HG03469 (cell line): ENCODE measurements around the gene POLR1B.
"Not testable (repeated sequence)": the region's sequence is repeated elsewhere in the genome, so short reads cannot be mapped to it uniquely, and the experiment has no call there.

Experiments used
- ATAC-seq: cut with Tn5 transposase; IDR thresholded peaks from one replicate; pipeline ENCODE4 v1.9.1; 2021; ENCODE audit warnings: mild to moderate bottlenecking, moderate library complexity, moderate number of reproducible peaks; ENCODE audit not compliant: unreplicated experiment

POLR1B gene

DNA sequence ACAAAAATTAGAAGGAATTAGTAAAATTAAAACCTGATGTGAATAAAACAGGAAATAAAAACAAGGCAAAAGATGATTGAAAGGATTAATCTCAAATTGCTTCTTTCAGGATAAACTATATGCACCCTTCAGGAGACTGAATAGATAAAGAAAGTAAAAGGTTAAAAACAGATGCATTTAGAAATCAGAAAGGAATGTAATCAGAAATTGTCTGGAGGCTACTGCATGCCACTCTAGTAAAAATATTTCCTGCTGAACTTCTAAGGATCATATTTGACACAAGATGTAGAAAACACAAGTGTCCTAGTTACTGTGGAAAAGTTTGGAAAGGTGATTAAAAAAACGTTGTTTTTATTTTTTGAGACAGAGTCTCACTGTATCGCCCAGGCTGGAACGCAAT, 58.4 kb downstream of the POLR1B start:
- ATAC-seq, result no peak

DNA sequence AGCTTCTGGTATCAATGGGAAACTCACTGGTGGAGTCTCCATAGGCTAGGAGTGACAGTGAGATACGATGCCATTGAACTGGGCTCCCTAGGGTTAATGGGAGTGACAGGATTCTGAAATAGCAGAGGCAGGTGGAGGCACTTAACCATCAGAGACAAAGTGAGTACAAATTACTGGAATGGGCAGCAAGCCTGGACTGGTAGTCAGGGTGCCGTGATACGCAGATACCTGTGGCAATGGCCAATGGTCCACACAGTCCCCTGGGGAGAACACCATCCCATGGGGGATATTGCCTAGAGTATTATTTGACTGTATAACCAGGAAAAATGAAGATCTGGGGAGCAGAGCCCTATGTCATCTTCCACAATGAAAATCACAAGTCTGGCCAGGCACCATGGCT, 59.5 kb downstream of the POLR1B start:
- ATAC-seq, result no peak

DNA sequence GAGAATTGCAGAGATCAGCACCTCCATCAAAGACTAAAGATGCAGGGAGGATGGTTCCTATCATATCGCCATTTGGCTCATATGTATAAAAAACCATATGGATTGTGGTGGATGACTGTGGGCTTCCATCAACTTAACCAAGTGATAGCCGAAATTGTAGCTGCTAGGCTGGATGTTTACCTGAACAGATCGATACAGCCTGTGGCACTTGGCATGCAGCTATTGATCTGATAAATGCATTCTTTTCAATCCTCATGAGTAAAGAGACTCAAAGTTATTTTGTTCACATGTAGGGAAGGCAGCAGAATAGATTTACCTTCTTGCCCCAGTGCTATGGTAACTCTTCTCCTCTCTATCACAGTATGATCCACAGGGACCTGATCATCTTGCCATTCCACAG, 60.7 kb downstream of the POLR1B start:
- no peak for ATAC-seq

DNA sequence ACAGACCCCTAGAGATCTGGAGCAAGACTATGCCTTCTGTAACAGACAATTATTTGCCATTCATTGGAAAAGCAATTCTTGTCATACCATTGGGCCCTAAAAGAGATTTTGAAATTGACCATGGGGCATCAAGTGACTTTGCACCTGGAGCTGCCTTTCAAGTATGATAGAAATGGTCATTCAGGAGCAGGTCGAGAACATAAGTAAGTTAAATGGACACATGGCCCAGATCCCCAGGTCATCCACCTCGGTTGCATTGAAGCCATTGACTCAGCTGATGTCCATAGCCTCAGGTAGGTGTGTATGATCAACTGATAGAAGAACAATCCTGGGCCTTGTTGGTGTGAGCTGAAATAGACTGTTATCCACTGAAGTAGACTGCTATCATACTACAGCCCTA, 61.5 kb downstream of the POLR1B start:
- ATAC-seq, result no peak

DNA sequence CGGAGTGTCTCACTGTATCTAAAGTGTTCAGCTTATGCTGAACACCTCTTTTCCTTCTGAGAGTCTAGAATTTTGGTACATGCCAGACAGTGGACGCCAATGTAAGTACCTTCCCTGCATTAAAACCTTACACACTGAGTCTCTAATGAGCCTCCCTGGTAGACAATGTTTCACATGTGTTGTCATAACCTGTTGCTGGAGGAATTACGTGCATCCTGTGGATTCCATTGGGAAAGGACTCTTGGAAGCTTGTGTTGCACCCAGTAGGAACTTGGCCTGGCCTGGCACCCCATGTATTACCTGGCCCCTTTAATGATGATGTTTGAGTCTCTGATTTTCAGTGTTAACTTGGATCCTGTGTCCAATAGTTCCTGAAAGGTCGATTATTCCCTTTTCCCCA, 62.7 kb downstream of the POLR1B start:
- no peak for ATAC-seq

DNA sequence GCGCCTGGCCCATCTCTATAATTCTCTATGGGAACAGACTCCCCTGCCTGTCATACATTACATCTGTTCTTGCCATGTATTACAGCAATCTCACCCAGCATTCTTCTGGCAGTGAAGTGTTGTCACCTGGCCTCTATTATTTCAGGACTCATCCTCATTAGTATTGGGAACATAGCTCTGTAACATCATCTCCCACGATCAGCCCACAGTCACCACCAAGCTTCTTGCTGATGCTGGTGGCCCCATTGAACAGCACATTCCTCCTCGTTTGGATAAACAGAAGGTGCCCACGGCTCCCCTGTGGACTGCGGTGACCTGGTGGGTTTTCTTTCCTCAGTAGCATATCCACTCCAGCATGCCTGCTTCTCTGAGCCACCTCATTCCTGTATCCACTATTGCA, 63.7 kb downstream of the POLR1B start:
- ATAC-seq, result no peak

DNA sequence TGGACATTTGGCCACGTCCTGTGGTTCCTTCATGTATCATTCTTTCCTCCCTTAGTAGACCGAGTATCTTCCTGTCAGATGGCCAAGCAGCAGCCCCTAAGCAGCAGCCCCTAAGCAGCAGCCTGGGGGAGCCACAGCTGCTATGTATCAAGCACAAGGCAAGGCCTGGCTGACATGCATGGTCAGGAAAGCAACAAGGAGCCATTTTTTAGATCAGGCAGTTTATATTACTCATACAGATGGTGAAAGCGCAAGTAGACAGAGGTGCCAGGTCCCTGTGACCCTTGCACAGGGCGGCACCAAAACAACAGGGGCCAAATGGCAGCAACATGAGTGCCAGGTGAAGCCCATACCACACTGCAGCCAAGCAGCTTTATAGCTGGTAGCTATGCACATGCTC, 64.3 kb downstream of the POLR1B start:
- ATAC-seq, result no peak

DNA sequence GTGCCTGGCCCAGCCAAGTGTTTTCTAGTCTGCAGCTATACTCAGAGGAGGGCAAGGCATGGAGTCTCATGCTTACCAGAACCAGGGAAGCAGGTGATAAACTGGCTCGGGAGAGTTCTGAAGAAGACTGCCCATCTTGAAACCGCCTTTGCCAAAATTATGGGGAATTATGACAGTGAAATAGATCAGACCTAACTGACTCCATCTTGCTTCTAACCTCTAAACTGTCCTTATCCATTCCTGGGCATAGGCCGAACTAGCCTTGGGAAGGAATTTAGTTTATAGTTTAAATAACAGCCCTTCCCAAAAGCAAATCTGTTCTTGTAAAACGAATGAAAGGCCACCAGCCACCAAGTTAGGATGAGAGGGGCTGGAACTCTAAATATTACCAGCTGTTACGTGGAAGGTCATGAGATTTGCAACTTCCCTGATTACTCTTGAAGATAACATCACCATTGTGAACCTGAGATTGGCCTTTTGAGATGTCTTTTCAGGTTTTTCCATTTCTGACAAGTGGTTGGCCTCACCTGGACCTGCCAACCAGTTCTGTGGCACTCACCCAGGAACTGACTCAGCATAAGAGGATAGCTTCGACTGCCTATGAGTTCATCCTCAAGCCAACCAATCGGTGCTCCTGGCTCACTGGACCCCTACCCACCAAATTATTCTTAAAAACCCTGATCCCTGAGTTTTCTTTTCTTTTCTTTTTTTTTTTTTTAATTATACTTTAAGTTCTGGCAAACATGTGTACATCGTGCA, 65.6 kb downstream of the POLR1B start:
- ATAC-seq, result no peak

DNA sequence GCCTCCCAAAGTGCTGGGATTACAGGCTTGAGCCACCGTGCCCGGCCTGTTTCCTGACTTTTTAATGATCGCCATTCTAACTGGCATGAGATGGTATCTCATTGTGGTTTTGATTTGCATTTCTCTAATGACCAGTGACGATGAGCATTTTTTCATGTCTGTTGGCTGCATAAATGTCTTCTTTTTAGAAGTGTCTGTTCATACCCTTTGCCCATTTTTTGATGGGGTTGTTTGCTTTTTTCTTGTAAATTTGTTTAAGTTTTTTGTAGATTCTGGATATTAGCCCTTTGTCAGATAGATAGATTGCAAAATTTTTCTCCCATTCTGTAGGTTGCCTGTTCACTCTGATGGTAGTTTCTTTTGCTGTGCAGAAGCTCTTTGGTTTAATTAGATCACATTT, 67.1 kb downstream of the POLR1B start:
- ATAC-seq, result not testable (repeated sequence)

DNA sequence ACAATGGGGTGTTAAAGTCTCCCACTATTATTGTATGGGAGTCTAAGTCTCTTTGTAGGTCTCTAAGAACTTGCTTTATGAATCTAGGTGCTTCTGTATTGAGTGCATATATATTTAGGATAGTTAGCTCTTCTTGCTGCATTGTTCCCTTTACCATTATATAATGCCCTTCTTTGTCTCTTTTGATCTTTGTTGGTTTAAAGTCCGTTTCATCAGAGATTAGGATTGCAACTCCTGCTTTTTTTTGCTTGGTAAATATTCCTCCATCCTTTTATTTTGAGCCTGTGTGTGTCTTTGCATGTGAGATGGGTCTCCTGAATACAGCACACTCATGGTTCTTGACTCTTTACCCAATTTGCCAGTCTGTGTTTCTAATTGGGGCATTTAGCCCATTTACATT, 70.0 kb downstream of the POLR1B start:
- not testable (repeated sequence) for ATAC-seq

DNA sequence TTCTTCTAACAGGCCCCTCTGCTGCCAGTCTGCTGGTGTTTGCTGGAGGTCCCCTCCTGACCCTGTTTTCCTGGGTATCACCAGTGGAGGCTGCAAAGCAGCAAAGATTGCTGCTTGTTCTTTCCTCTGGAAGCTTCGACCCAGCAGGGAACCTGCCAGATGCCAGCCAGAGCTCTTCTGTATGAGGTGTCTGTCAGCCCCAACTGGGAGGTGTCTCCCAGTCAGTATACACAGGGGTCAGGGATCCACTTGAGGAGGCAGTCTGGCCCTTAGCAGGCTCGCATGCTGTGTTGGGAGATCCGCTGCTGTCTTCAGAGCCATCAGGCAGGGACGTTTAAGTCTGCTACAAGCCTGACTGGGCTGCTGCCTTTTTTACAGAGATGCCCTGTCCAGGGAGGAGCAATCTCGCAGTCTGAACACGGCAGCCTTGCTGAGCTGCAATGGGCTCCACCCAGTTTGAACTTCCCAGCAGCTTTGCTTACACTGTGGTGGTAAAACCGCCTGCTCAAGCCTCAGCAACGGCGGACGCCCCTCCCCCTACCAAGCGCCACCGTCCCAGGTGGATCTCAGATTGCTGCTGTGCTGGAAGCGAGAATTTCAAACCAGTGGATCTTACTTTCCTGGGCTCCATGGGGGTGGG, 72.1 kb downstream of the POLR1B start:
- ATAC-seq, result no peak

DNA sequence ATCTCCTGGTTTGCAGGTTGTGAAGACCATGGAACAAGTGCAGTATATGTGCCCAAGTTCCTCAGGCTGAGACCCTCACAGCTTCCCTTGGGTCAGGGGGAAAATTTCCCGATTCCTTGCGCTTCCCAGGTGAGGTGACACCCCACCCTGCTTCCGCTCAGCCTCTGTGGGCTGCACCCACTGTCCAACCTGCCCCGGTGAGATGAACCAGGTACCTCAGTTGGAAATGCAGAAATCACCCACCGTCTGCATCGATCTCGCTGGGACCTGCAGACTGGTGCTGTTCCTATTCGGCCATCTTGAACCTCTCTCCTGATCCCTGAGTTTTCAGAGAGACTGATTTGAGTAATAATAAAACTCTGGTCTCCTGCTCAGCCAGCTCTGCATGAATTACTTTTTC, 72.8 kb downstream of the POLR1B start:
- ATAC-seq, result no peak

DNA sequence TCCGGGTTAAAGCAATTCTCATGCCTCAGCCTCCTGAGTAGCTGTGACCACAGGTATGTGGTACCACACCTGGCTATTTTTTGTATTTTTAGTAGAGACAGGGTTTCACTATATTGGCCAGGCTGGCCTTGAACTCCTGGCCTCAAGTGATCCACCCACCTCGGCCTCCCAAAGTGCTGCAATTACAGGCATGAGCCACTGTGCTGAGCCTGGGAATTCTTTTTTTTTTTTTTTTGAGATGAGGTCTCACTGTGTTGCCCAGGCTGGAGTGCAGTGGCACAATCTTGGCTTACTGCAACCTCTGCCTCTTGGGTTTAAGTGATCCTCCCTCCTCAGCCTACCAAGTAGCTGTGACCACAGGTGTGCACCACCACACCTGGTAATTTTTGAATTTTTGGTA, 73.5 kb downstream of the POLR1B start:
- not testable (repeated sequence) for ATAC-seq

DNA sequence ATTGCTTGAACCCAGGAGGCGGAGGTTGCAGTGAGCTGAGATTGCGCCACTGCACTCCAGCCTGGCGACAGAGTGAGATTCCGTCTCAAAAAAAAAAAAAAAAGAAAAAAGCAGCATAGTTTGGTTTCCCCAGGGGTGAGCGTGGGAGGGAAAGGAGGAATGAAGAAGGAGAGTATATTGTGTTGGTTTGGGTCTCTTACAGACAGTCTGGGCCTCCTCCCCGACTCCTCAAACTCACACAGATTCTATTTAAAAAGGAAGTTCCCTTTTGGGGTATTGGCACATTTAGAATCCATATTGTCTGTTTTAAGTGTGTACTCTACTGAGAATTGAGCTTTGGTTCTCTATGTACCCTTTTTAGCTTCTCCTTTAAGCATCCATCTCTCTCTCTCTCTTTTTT, 76.1 kb downstream of the POLR1B start:
- ATAC-seq, result no peak

DNA sequence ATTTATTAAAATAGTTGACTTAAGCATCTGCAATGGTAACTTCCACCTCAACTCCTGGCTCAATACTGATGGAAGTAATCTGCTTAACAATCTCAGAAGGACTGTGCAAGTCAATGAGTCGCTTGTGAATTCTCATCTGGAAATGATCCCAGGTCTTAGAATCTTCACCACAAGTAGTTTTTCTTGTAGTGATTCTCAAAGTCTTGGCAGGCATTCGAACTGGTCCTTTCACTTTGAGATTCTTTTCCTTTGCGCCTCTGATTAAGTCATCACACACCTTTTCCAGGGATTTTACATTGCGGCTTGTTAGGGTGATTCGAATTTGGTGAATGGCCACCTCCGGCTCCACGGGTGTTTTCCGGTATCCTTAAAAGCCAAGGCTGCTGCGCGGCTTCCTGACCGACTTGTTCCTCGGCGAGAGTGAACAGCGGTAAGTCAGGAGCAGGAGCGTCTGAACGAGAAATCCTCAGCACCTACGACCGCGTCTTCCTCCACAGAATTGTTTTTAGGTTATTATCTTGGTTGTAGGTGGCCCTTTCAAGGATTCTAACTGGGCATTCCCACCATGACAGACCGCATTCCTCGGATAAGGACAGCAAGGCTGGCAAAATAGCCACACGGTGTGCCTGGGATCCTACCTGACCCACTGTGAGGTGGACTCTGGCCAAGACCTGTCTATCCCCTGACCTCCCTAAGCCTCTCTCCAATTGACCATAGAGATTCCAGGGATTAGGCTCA, 79.7 kb downstream of the POLR1B start:
- no peak for ATAC-seq

DNA sequence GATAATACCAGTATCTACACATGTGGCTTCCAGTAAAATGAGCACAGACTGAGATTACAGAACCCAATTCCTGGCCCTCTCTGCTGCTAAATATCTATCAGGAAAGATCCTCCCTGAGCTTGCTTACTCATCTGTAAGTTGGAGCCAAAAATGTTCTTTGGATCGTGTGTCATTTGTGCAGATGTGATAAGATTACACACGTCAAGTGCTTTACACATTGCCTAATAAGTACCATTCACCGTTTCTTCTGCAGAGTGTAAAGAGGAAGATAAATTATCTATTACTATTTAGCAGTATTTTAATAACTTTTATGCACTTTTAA, 80.2 kb downstream of the POLR1B start:
- ATAC-seq, result no peak

DNA sequence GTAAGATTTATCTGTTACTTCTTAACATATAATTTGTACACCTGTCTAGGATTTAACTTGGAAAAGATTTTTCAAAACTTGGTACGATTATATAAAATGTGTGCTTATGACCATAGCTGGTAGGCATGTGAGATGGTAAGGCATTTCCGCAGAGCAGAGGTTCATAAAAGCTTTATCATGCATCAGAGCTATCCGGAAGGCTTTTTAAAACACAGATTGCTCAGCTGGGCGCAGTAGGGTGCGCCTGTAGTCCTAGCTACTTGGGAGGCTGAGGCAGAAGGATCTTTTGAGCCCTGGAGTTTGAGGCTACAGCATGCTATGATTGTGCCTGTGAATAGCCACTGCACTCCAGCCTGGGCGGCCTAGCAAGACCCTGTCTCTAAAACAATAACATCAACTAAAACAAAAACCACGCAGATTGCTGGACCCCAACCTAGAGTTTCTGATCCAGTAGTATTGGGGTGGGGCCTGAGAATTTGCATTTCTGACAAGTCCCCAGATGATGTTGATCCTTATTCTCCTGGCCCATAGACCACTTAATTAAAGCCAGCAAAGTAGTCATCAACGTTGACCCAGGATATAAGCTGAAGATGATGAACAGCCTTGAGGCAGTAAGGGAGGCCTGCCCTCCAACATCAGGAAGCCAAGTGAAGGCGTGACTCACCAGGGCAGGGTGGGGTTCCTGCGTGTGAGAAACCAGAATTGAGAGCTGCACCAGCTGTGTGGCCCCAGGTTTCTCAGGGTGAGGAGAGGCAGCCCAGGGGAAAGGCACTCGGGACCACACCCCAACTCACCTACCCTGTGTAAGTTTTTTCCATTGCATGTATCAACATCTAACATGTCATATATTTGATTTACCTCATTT, 81.9 kb downstream of the POLR1B start:
- ATAC-seq, result no peak

DNA sequence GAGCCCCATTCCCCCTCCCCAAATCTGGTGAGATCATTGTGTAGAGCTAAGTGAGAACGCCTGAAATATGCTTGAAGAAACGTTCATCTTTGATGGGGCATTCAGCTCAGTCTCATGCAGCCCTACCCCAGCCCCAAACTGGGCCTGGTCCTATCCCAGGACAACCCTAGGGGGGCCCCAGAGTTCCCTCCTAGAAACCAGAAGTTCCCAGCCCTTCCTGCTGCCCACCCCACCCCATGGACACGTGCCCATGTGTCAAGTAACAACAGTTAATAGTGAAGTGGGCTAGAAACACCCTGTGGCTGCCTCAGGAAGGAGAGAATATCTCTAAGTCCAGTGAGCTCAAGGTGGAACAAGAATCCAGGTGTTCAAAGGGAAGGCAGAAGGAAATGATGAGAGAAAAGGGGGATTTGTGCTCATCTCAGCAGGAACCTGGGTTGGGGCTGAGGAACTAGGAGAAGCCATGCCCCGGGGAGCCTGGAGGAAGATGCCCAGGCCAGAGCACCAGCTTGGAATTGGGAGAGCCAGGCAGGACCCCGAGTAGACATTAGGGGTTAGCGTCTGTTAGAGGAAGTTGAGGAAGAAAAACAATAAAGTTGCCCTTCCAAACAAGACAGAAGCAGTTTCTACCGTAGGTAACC, 83.3 kb downstream of the POLR1B start:
- no peak for ATAC-seq

DNA sequence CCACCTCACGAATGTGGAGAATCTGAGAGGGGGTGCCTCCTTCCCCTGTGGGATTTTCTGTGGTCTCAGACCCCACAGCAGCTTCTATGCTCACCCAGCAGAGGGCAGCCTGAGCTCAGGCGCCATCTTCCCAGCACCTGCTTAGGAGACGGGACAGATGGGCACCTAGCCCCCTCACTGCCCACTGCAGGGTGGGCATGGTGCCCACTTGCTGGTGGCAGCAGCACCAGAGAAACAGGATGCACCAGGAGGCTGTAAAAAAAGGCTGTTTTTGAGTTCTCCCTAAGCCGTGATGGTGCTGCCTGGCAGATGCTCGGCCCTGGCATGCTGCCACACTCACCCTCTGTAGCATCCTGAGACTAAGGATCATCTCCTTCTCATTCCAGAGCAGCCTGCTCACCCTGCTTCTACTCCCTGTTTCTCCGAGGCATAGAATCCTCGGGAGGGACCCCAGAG, 84.4 kb downstream of the POLR1B start:
- ATAC-seq, result no peak
